UCSD-AML1 (cell line): Measurements from ENCODE around the gene ATXN10.

Source experiments
- DNase-seq: peaks from one replicate; lab custom pipeline; 2025; ENCODE audit not compliant: unreplicated experiment; lab: John Stamatoyannopoulos, UW

Gene ATXN10

GRCh38 chr22:45756558-45756957, 84.9 kb downstream of the ATXN10 start:
- no peak for DNase-seq

DNA sequence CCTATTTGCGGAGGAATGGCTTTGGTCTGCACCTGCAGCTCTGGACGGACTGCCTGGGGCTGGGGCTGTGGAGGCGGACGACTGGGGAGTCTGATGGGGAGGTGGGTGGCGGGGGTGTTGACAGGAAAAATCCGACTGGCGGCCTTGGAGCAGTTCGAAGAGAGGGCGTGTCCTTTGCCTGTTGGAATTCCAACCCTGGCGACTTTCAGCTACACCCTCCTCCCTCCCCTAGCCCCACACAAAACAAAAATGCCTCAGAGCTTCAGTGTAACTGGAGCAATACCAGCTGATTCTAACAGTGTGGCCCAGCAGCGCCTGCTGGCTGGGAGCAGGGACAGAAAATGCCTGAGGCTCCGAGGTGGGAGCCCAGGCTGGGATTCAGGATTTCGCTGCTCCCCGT, 85.4 kb downstream of the ATXN10 start:
- DNase-seq, result no peak

DNA sequence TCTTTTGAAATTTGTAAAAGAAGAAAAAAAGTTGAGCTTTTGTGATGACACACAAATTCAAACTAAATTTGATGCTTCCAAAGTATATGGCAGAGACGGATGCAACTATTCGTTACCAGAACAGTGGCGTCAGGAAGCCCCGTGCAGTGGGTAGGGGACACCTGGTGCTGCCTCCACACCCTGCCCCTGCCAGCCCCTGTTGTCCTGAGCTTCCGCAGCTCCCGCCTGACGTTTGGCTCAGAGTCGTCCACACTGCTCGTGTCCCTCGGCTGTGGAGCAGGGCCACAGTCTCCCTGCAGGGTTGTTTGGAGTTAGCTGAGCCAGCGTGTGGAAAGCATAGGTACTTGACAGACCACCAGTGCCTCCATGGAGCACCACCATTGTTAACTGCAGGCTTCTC, 86.3 kb downstream of the ATXN10 start:
- DNase-seq, result no peak

- DNase-seq, result no peak
These were observed 87.0 kb downstream of the ATXN10 start for GRCh38 chr22:45758603-45759002.

- DNase-seq, result no peak
These were observed 89.0 kb downstream of the ATXN10 start for GRCh38 chr22:45760682-45761081.

DNA sequence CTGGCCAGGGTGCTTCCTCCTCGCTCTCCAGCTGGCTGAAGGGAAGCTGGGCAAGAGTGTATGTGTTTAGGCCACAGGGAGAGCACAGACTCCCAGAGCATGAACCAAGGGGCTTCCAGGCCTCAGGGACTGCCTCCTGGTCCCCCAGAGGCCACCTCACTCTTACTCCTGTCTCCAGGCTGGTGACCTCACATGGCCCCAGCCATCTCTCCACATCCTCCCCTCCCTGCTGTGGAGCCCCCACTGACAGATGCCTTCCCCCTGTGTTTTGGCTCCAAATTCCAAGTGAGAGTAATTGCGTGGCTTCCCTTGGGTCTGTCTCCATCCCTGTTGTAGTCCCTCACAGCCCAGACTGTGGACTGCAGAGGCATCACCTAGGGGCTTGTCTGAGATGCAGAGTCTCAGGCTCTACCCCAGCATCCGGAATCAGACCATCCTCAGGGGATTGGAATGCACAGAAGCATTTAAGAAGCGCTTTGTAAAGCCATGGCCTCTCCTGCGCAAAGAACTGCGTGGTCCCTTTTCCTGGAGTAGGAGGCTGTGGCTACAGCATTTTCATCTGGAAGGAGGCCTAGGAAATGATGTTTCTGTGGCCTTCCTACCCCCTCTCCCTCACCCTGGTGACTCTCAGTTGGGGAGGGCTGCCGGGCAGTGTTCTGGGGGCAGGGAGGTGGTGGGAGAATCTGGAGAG, 91.1 kb downstream of the ATXN10 start:
- no peak for DNase-seq

- DNase-seq, result no peak
These were observed 91.6 kb downstream of the ATXN10 start for GRCh38 chr22:45763236-45763624.

- DNase-seq, result no peak
These were observed 96.9 kb downstream of the ATXN10 start for GRCh38 chr22:45768490-45768889.

DNA sequence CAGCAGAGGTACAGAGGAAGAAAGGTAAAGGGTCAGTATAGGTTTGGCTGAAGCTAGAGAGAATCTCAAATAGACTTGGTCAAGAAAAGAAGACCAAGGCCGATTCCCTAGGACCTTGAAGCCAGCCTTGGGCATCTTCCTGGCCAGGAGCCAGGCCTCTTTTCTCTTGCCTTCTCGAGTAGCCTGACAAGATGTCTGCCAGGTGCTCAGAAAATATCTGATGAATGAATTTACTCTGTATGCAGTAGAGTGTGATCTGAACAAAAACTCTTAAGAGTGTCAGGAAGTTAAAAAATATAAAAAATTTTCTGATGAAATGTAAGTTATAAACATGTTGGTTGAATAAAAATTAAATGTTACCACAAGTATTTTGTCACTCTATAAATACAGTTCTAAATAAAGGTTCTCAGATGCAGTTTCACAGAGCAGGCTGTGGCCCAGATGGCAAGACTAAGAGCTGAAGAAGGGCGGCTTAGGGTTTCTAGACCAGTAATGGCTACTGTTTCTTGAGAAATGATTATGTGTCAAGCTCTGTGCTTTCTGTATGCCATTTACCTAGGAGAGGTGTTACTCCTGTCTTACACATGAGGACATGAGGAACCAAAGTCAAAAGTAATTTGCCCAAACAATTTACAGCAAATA, 98.1 kb downstream of the ATXN10 start:
- no peak for DNase-seq

- no peak for DNase-seq
These were observed 98.9 kb downstream of the ATXN10 start for GRCh38 chr22:45770506-45770905.

GRCh38 chr22:45771057-45771456, 99.4 kb downstream of the ATXN10 start:
- DNase-seq, result no peak

GRCh38 chr22:45771711-45772110, 100.1 kb downstream of the ATXN10 start:
- no peak for DNase-seq

- DNase-seq, result no peak
These were observed 101.1 kb downstream of the ATXN10 start for GRCh38 chr22:45772743-45773142.

DNA sequence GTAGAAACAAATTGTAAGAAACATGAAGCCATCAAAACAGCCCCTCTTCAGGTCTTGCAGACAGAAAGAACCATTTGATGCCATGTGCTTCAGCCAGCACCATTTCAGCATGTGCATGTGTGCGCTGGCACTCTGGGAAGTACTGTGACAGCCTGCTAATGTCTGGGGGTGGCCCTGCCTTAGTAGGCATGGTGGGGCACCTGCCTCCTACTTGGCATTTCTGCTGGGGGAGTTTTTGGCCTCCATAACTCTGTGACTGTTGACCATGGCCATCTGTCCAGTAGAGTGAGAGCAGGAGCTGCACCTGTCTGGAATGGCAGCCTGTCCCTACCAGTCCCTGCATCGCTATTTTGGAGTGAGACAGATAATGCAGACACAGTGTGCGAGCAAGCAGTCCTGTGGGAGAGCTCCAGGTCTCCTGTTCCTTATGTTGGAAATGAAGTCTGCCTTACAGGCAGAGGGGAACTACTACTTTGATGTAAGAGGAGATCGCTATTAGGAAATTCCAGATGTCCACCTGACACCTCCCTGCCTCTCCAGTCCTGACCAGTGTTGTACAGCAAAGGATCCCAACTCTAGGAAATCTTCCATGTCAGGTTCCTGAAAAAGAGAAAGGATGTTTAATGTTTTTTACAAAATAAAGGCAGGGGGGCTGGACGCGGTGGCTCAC, 102.5 kb downstream of the ATXN10 start:
- DNase-seq, result no peak

DNA sequence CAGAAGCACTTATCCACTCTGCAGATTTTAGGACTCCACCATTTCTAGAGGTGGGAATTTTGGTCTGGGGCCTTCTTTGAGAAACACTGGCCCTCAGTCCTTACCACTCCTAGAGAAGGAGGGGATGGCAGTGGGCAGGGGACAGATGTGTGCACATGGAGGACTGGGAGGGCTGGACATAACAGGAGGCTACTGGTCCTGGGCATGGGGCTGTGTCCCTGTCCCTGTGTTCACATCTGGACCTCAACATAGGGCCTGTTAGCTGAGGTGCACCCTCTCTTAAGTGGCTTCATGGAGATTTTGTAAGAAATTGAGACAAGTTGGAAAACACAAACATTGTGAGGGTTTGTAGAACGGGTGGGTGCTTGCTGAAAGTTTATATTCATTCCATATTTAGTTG, 103.4 kb downstream of the ATXN10 start:
- no peak for DNase-seq

DNA sequence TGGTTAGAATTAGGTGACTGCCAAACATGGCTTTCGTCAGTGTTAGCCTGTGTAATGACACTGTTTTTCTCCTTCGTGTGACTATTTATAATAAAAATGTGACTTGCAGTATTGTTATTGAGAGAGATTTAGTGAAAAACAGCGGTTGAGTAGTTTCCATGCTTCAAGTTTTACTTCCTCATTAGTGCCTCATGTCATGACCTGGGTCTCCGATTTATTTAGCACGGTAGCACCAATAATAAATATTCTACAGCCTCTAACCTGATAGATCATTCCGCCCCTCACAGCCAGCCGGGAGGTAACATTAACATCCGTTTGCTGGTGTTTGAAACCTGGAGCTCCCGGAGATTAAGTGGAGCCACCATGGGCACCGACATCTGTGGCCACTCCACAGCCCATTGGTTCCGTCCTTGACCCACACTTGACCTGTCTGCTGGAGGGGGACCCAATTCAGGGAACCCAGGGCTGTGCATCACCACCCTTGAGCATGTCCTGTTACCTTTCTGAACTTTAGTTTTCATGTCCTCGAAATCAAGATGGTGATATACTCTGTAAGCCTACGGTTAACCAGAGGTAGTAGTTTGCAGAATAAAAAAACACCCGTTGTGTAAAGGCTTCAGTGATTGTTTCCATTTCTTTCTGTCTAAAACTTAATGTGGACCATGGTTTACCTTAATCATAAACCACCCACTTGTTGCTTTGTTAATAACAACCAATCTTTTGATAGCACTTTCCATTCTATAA, 104.1 kb downstream of the ATXN10 start:
- DNase-seq, result no peak

- DNase-seq, result no peak
These were observed 104.6 kb downstream of the ATXN10 start for GRCh38 chr22:45776313-45776585.

DNA sequence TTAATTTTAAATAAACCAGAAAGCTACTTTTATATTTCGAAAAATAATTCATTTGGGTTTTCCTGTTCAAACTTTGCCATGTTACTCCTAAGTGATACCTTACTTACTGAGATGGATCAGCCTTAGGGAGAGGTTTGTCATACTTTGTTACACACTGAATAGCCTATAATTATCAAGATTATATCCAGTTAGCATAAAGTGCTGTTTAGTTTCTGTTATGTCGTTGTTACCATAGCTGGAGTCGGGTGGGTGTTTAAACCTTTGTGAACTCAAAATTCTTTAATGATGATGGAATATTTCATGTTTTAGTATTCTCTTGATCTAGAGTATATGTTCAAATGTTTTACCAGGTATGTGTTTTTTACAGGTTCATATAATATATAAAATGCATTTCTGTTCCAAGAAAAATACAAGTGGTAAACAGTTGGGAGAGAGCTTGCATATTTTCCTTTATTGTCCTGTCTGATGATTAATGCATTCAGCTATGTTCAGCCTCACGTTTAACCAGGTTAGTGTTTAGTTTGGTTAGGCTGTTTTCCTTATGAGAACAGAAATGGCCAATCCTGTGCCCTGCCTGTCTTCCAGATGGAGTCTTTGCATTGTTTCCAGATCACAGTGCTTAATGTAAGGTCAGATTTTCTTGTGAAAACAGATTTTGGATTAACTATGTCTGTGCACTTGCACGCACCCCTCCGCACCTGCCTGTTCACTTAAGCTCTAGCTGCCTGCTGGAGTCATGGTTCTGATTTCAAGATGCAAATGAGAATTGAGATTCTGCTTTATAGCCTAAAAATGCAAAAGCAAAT, 105.6 kb downstream of the ATXN10 start:
- no peak for DNase-seq

GRCh38 chr22:45777852-45778375, 106.3 kb downstream of the ATXN10 start:
- DNase-seq, result no peak

DNA sequence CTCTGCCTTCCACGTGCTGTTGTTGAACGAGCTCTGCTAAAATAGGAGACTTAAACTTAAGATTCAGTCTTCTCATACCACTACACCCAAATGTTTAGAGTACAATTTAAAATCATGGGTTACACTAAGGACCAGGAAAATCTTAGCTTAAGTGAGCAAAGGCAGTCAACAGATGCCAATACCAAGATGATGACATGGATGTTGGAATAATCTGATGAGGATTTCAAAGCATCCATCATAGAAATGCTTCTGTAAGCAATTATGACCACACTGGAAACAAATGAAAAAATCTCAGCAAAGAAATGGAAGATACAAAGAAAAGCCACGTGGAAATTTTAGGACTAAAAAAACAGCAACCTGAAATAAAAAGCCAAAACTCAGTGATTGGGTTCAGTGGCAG, 109.8 kb downstream of the ATXN10 start:
- DNase-seq, result no peak

GRCh38 chr22:45781966-45782365, 110.3 kb downstream of the ATXN10 start:
- no peak for DNase-seq
